HepG2 (cell line): ENCODE measurements around the gene NR2F1. TPM values are rescaled to one million over a fixed set of nuclear protein-coding genes. Genes with fewer than 3 reads are reported as not detected.

ENCODE experiments used
- ATAC-seq: fragments of 200-7000 bp; cut with Tn5 transposase; 3 replicates; pipeline ENCODE4 v1.9.1; 2020; ENCODE audit warnings: mild to moderate bottlenecking, moderate library complexity
- BruUV-seq: library from RNA; stranded (reverse); fragments of 400-500 nt; replicated peaks from 2 replicates; lab custom pipeline; 2021; lab: Mats Ljungman, UMichigan
- CTCF ChIA-PET: fragments of 300-600 bp; formaldehyde crosslinking; extraction: SDS; loops from one replicate; lab custom pipeline; 2021; ENCODE audit warnings: low total read pairs, inconsistent platforms, low intra/inter-chr PET ratio; lab: Yijun Ruan, JAX
- POLR2A ChIA-PET: fragments of 350-600 bp; sonication (Branson Sonifier 250); formaldehyde crosslinking; loops from one replicate; lab custom pipeline; 2020; ENCODE audit warnings: antibody characterized with exemption, inconsistent platforms; lab: Yijun Ruan, JAX
- DNase-seq: peaks from one replicate; pipeline ENCODE4 v3.0.0-alpha.2; 2015; ENCODE audit warnings: low spot score
- FAIRE-seq: peaks from 3 replicates; lab custom pipeline; 2011; peaks lifted over from hg19 to GRCh38; lab: Jason Lieb, UNC
- H2AFZ ChIP-seq: one replicate; pipeline ENCODE4 v1.6.1; 2011; ENCODE audit warnings: low read length, inconsistent platforms
- H3K27ac ChIP-seq: fragments of 300-600 bp; 3 replicates; pipeline ENCODE4 v1.8.0; 2011; ENCODE audit warnings: mixed run types, mild to moderate bottlenecking, mixed read lengths, low read length, inconsistent platforms; ENCODE audit not compliant: insufficient read depth; ENCODE audit errors: extremely low read length
- H3K27me3 ChIP-seq, 2 experiments: fragments of 200-600 bp in 1 of 2; 2 replicates in 1 of 2; 3 replicates in 1 of 2; pipeline versions ENCODE4 v1.6.0 to v1.8.0; 2011; ENCODE audit warnings: low read length in 2 of 2, mild to moderate bottlenecking in 2 of 2, moderate library complexity in 2 of 2, inconsistent platforms in 1 of 2; ENCODE audit not compliant: insufficient read depth in 2 of 2, control insufficient read depth in 1 of 2
- H3K36me3 ChIP-seq, 2 experiments: fragments of 200-600 bp in 1 of 2; replicated peaks in 1 of 2; 2 replicates in 1 of 2; 3 replicates in 1 of 2; pipeline versions ENCODE4 v1.5.1 to v1.8.0; 2011; ENCODE audit warnings: low read length in 2 of 2, inconsistent platforms in 1 of 2; ENCODE audit not compliant: insufficient read depth in 2 of 2, control insufficient read depth in 1 of 2
- H3K4me1 ChIP-seq: 2 replicates; pipeline ENCODE4 v1.5.1; 2012; ENCODE audit warnings: low read length, inconsistent platforms; ENCODE audit not compliant: insufficient read depth
- H3K4me2 ChIP-seq: 2 replicates; pipeline ENCODE4 v1.6.0; 2011; ENCODE audit warnings: low read depth, low read length, inconsistent platforms
- H3K4me3 ChIP-seq, 3 experiments: fragments of 200-600 bp in 1 of 3; sonication (generic), shearing (Covaris generic) in 1 of 3; replicated peaks in 1 of 3; 2 replicates each; pipeline ENCODE4 v1.5.1; 2011 to 2016; ENCODE audit warnings: low read length in 3 of 3, inconsistent platforms in 2 of 3, low read depth in 2 of 3, mild to moderate bottlenecking in 2 of 3, control low read depth in 1 of 3, mixed read lengths in 1 of 3; ENCODE audit not compliant: insufficient read depth in 1 of 3
- H3K79me2 ChIP-seq: one replicate; pipeline ENCODE4 v1.6.1; 2011; ENCODE audit warnings: low read length, inconsistent platforms; ENCODE audit not compliant: insufficient read depth
- H3K9ac ChIP-seq: 2 replicates; pipeline ENCODE4 v1.6.0; 2011; ENCODE audit warnings: mild to moderate bottlenecking, low read depth, low read length, inconsistent platforms; ENCODE audit not compliant: insufficient read depth
- H3K9me3 ChIP-seq: 2 replicates; pipeline ENCODE4 v1.5.1; 2012; ENCODE audit warnings: mild to moderate bottlenecking, low read length
- H4K20me1 ChIP-seq: 2 replicates; pipeline ENCODE4 v1.6.0; 2011; ENCODE audit warnings: inconsistent platforms, mild to moderate bottlenecking, low read length, moderate library complexity; ENCODE audit not compliant: insufficient read depth
- FOXJ3 ChIP-seq: sonication (generic); formaldehyde crosslinking; IDR thresholded peaks from 2 replicates; pipeline ENCODE4 v1.4.0; 2020; ENCODE audit warnings: missing genetic modification reagents, mild to moderate bottlenecking, borderline replicate concordance
- MAZ ChIP-seq, 2 experiments: sonication (generic) in 1 of 2; formaldehyde crosslinking in 1 of 2; IDR thresholded peaks; 2 replicates each; pipeline versions ENCODE4 v1.5.0 to v1.6.1; 2012 to 2020; ENCODE audit warnings: low read depth in 2 of 2, mild to moderate bottlenecking in 2 of 2, borderline replicate concordance in 1 of 2, improper control_type of control experiment in 1 of 2, low read length in 1 of 2, missing genetic modification reagents in 1 of 2, moderate library complexity in 1 of 2
- MEIS1 ChIP-seq: sonication (generic); formaldehyde crosslinking; IDR thresholded peaks from 2 replicates; pipeline ENCODE4 v1.9.0; 2021; ENCODE audit warnings: mild to moderate bottlenecking, missing genetic modification reagents, moderate library complexity, borderline replicate concordance
- ZNF263 ChIP-seq: sonication (generic); formaldehyde crosslinking; IDR thresholded peaks from 2 replicates; pipeline ENCODE4 v1.4.0; 2020; ENCODE audit warnings: missing genetic modification reagents
- ZNF317 ChIP-seq: sonication (generic); formaldehyde crosslinking; IDR thresholded peaks from 2 replicates; pipeline ENCODE4 v1.5.0; 2020; ENCODE audit warnings: mild to moderate bottlenecking, missing genetic modification reagents
- ZNF569 ChIP-seq: sonication (generic); formaldehyde crosslinking; IDR thresholded peaks from 2 replicates; pipeline ENCODE4 v1.5.0; 2020; ENCODE audit warnings: mild to moderate bottlenecking, missing genetic modification reagents, moderate library complexity, borderline replicate concordance
- ZNF672 ChIP-seq: sonication (generic); formaldehyde crosslinking; IDR thresholded peaks from 2 replicates; pipeline ENCODE4 v1.8.1; 2022; ENCODE audit warnings: missing genetic modification reagents
- ZNF891 ChIP-seq: sonication (generic); formaldehyde crosslinking; IDR thresholded peaks from 2 replicates; pipeline ENCODE4 v1.5.0; 2020; ENCODE audit warnings: mild to moderate bottlenecking, missing genetic modification reagents
- WGBS: methylation state at CpG from one replicate; pipeline ENCODE4 v1.1.6; 2017; ENCODE audit warnings: low lambda C conversion rate; 5-methylcytosine and 5-hydroxymethylcytosine counted together
- in situ Hi-C: cut with HindIII; loops from 2 replicates; pipeline ENCODE4 v1.10.0; 2017; ENCODE audit warnings: low pct_unique_long_range_greater_than_20kb; ENCODE audit not compliant: extremely low pct_ligation_motif_present
- intact Hi-C: fragments of 100-400 bp; cut with micrococcal nuclease; formaldehyde crosslinking; loops from one replicate; pipeline ENCODE4 v1.10.0; 2022; ENCODE audit not compliant: unreplicated experiment
- polyA plus RNA-seq, 8 experiments: library from polyadenylated mRNA; depleted of rRNA in 3 of 8; stranded (reverse) in 7 of 8; unstranded in 1 of 8; fragments of >200 nt; fragmentation: Illumina TruSeq in 4 of 8; extraction: Trizol in 4 of 8; gene quantifications; 2 replicates each; pipeline versions ENCODE4 v1.2.1 to v1.2.3, GENCODE V29; 2011 to 2016; ENCODE audit warnings: low read depth in 4 of 8, missing spikeins in 1 of 8, mixed read lengths in 1 of 8; ENCODE audit not compliant: insufficient read depth in 1 of 8
- total RNA-seq, 5 experiments: library from RNA; depleted of rRNA; stranded (reverse); fragments of >200 nt; fragmentation: Illumina TruSeq; extraction: Trizol; gene quantifications; 2 replicates each; pipeline ENCODE4 v1.2.3, GENCODE V29; 2016; ENCODE audit warnings: low read depth in 1 of 5
- TF ChIP-seq, protein P1 (sequence below): sonication (generic); formaldehyde crosslinking; IDR thresholded peaks from 2 replicates; pipeline ENCODE4 v1.4.0; 2020; ENCODE audit warnings: low read depth, mild to moderate bottlenecking, missing genetic modification reagents
- TF ChIP-seq, protein P2 (sequence below): sonication (generic); formaldehyde crosslinking; conservative IDR thresholded peaks from 2 replicates; pipeline ENCODE4 v1.4.0; 2020; ENCODE audit warnings: mild to moderate bottlenecking, missing genetic modification reagents, moderate library complexity
- TF ChIP-seq, protein P3 (sequence below): sonication (generic); formaldehyde crosslinking; IDR thresholded peaks from 2 replicates; pipeline ENCODE4 v1.4.0; 2020; ENCODE audit warnings: missing genetic modification reagents, mild to moderate bottlenecking, borderline replicate concordance
- TF ChIP-seq, protein P4 (sequence below): sonication (generic); formaldehyde crosslinking; conservative IDR thresholded peaks from 2 replicates; pipeline ENCODE4 v1.4.0; 2020; ENCODE audit warnings: missing genetic modification reagents

The NR2F1 gene
- total and polyA plus RNA-seq, 2 of the 13 experiments (the other 11 are each of a cell fraction or from before 2014, with no cell fraction given) = 17.1 to 59.7 TPM

DNA sequence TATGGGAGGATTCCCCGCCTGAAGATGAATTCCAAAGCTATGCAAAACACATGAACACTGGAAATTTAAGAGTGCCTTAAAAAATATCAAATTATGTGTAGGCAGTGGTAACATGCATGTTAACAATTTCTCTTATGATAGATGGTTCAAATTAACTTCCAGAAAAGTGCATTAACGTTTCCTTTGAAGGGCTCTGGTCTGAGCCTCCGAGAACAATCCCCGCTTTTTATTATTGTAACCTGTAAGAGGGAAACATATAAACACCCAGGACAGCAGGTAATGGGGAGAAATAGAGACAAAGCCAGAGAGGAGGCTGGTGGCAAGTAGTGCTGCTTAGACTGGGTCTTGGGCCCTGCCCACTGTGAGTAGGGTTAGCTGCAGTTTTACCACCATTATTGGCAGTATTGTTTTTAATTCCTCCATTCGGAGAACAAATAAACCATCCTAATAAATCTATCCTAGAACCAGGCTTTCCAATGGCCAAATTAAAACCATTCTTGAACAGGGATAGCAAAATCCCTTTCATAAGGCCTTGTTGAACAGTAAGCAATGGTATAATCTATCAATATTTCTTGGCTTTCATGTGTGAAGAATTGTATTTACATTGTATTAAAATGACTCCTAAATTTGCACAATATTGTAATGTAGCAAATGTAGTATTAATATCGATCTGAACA is 6.3 kb downstream of the NR2F1 start:
- Histone ChIP-seq H3K27ac (no peak overlapping the region), H2AFZ (no peak overlapping the region), H3K36me3 (peaks cover 10 to 53% of the 10 kb centered on the region in 2 experiments), H3K4me3 (peak overlapping the region in 1 of 3 experiments; percentile 2; a peak in 2 of 6 replicates), H4K20me1 (peaks cover 61% of the 10 kb centered on the region), H3K79me2 (peaks cover 60% of the 10 kb centered on the region), H3K4me1 (peaks cover 53% of the 10 kb centered on the region), H3K9ac (peak overlapping the region; percentile 14; the same call in 1 of the 2 replicates), H3K9me3 (no peaks in the 10 kb centered on the region), H3K4me2 (peak overlapping the region; percentile 61), H3K27me3 (no peaks in the 10 kb centered on the region; a peak in 1 of 5 replicates)
- intact Hi-C loops (no loop called here), in situ Hi-C loops (loop anchor here (10.0 kb wide), 1 partner anchor 326 kb away; no protein-coding TSS in a partner anchor)
- ATAC-seq = no peak
- DNase-seq = no peak
- TSS peak; percentile 31 for BruUV-seq
- POLR2A ChIA-PET = no interaction called here
- FAIRE-seq = no peak
- CTCF ChIA-PET = no interaction called here
- 92% methylated on average over 6 of the region's 6 CpGs for WGBS
- TF ChIP-seq ZNF317 (CRISPR knock-in tag) = no peak
- TF ChIP-seq, protein P1, sequence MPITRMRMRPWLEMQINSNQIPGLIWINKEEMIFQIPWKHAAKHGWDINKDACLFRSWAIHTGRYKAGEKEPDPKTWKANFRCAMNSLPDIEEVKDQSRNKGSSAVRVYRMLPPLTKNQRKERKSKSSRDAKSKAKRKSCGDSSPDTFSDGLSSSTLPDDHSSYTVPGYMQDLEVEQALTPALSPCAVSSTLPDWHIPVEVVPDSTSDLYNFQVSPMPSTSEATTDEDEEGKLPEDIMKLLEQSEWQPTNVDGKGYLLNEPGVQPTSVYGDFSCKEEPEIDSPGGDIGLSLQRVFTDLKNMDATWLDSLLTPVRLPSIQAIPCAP (CRISPR knock-in tag) = no peak
- TF ChIP-seq, protein P2, sequence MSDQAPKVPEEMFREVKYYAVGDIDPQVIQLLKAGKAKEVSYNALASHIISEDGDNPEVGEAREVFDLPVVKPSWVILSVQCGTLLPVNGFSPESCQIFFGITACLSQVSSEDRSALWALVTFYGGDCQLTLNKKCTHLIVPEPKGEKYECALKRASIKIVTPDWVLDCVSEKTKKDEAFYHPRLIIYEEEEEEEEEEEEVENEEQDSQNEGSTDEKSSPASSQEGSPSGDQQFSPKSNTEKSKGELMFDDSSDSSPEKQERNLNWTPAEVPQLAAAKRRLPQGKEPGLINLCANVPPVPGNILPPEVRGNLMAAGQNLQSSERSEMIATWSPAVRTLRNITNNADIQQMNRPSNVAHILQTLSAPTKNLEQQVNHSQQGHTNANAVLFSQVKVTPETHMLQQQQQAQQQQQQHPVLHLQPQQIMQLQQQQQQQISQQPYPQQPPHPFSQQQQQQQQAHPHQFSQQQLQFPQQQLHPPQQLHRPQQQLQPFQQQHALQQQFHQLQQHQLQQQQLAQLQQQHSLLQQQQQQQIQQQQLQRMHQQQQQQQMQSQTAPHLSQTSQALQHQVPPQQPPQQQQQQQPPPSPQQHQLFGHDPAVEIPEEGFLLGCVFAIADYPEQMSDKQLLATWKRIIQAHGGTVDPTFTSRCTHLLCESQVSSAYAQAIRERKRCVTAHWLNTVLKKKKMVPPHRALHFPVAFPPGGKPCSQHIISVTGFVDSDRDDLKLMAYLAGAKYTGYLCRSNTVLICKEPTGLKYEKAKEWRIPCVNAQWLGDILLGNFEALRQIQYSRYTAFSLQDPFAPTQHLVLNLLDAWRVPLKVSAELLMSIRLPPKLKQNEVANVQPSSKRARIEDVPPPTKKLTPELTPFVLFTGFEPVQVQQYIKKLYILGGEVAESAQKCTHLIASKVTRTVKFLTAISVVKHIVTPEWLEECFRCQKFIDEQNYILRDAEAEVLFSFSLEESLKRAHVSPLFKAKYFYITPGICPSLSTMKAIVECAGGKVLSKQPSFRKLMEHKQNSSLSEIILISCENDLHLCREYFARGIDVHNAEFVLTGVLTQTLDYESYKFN = no peak
- TF ChIP-seq ZNF672 (CRISPR knock-in tag) = no peak
- TF ChIP-seq, protein P3, sequence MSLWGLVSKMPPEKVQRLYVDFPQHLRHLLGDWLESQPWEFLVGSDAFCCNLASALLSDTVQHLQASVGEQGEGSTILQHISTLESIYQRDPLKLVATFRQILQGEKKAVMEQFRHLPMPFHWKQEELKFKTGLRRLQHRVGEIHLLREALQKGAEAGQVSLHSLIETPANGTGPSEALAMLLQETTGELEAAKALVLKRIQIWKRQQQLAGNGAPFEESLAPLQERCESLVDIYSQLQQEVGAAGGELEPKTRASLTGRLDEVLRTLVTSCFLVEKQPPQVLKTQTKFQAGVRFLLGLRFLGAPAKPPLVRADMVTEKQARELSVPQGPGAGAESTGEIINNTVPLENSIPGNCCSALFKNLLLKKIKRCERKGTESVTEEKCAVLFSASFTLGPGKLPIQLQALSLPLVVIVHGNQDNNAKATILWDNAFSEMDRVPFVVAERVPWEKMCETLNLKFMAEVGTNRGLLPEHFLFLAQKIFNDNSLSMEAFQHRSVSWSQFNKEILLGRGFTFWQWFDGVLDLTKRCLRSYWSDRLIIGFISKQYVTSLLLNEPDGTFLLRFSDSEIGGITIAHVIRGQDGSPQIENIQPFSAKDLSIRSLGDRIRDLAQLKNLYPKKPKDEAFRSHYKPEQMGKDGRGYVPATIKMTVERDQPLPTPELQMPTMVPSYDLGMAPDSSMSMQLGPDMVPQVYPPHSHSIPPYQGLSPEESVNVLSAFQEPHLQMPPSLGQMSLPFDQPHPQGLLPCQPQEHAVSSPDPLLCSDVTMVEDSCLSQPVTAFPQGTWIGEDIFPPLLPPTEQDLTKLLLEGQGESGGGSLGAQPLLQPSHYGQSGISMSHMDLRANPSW (CRISPR knock-in tag) = no peak
- TF ChIP-seq FOXJ3 (CRISPR knock-in tag) = no peak
- TF ChIP-seq, protein P4, sequence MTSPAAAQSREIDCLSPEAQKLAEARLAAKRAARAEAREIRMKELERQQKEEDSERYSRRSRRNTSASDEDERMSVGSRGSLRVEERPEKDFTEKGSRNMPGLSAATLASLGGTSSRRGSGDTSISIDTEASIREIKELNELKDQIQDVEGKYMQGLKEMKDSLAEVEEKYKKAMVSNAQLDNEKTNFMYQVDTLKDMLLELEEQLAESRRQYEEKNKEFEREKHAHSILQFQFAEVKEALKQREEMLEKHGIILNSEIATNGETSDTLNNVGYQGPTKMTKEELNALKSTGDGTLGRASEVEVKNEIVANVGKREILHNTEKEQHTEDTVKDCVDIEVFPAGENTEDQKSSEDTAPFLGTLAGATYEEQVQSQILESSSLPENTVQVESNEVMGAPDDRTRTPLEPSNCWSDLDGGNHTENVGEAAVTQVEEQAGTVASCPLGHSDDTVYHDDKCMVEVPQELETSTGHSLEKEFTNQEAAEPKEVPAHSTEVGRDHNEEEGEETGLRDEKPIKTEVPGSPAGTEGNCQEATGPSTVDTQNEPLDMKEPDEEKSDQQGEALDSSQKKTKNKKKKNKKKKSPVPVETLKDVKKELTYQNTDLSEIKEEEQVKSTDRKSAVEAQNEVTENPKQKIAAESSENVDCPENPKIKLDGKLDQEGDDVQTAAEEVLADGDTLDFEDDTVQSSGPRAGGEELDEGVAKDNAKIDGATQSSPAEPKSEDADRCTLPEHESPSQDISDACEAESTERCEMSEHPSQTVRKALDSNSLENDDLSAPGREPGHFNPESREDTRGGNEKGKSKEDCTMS = no peak
- TF ChIP-seq MEIS1 (CRISPR knock-in tag) = no peak
- no peak for TF ChIP-seq MAZ (IDR thresholded peaks at IDR 0.05; ENCODE audit: borderline replicate concordance, low read depth, low read length)
- no peak for TF ChIP-seq MAZ (CRISPR knock-in tag; IDR thresholded peaks at IDR 0.05; ENCODE audit: low read depth)
- no peak for TF ChIP-seq ZNF569
- no peak for TF ChIP-seq ZNF891 (CRISPR knock-in tag)
- TF ChIP-seq ZNF263 (CRISPR knock-in tag) = no peak
